ENCODE data around the gene GPR18. TPM values are rescaled to one million over a fixed set of nuclear protein-coding genes. Genes with fewer than 3 reads are reported as not detected.

Gene GPR18
- total and polyA plus RNA-seq, 9 of the 15 experiments (the other 6 are each of a cell fraction or from before 2014, with no cell fraction given), result 0.75 TPM; not detected in 8

- H3K9me3 ChIP-seq (replicated peaks; ENCODE audit: control insufficient read depth, insufficient read depth, low read depth, low read length), result no peaks in the 10 kb centered on the region
- no peaks in the 10 kb centered on the region for H4K20me1 ChIP-seq (replicated peaks; ENCODE audit: control insufficient read depth, insufficient read depth, low read length)
- ATAC-seq, result no peak
- no peak for FAIRE-seq
- no peak overlapping the region for H3K27ac ChIP-seq (ENCODE audit: extremely low read depth, low read depth, low read length)
- H3K36me3 ChIP-seq (ENCODE audit: control insufficient read depth, insufficient read depth, low read length), result peaks cover 26% of the 10 kb centered on the region; the same call in 2 of the 3 replicates
- H2AFZ ChIP-seq (ENCODE audit: low read depth, low read length), result no peak overlapping the region
- intact Hi-C loops (cut with micrococcal nuclease), result no loop called here
- no peak for DNase-seq (ENCODE audit: extremely low read depth in 1 of 4, low spot score in 3 of 4)
- WGBS (ENCODE audit: insufficient coverage, low coverage, missing lambda C conversion rate), result 94% methylated on average over 5 of the region's 5 CpGs
- TF ChIP-seq HES1 (IDR thresholded peaks at IDR 0.05; ENCODE audit: low read depth), result no peak
- no peak for TF ChIP-seq ZNF76 (CRISPR knock-in tag; IDR thresholded peaks at IDR 0.05; ENCODE audit: borderline replicate concordance)
- TF ChIP-seq ZNF699 (CRISPR knock-in tag; IDR thresholded peaks at IDR 0.05; ENCODE audit: insufficient replicate concordance), result no peak
- no peak for TF ChIP-seq CEBPB (tag; IDR thresholded peaks at IDR 0.05)
- no peak for TF ChIP-seq ZNF551 (CRISPR knock-in tag; IDR thresholded peaks at IDR 0.05)
- TF ChIP-seq CXXC5 (CRISPR knock-in tag; IDR thresholded peaks at IDR 0.05), result no peak
- ChIA-PET POLR2A (no interaction called here), CTCF (ENCODE audit: low intra/inter-chr PET ratio) (no interaction called here)
- no TSS peak for BruUV-seq (replicated peaks)
- no peak overlapping the region for H3K9ac ChIP-seq (ENCODE audit: insufficient read depth in 1 of 2, low read depth in 2 of 2, low read length in 2 of 2)
- H3K4me3 ChIP-seq, result no peak overlapping the region
- H3K79me2 ChIP-seq (ENCODE audit: control insufficient read depth, insufficient read depth, low read length), result peaks cover 3% of the 10 kb centered on the region
- no peaks in the 10 kb centered on the region for H3K27me3 ChIP-seq (ENCODE audit: control insufficient read depth in 2 of 2, insufficient read depth in 2 of 2, low read length in 2 of 2)
- H3K4me2 ChIP-seq (ENCODE audit: insufficient read depth, low read length), result no peak overlapping the region
- in situ Hi-C loops (cut with MboI), result no loop called here
- H3K4me1 ChIP-seq (replicated peaks in 1 of 2; ENCODE audit: control insufficient read depth in 2 of 2, insufficient read depth in 2 of 2, low read length in 2 of 2), result no peaks in the 10 kb centered on the region; a peak in 1 of 5 replicates
- no peaks in the 10 kb centered on the region for H3K9me1 ChIP-seq (ENCODE audit: control insufficient read depth, insufficient read depth, low read length)
Measured at GRCh38 chr13:99278200-99278599, 20.0 kb upstream of the GPR18 start.

- intact Hi-C loops (cut with micrococcal nuclease), result no loop called here
- H3K4me1 ChIP-seq (replicated peaks in 1 of 2; ENCODE audit: control insufficient read depth in 2 of 2, insufficient read depth in 2 of 2, low read length in 2 of 2), result no peaks in the 10 kb centered on the region; a peak in 1 of 5 replicates
- BruUV-seq (replicated peaks), result no TSS peak
- FAIRE-seq, result no peak
- no peaks in the 10 kb centered on the region for H3K27me3 ChIP-seq (ENCODE audit: control insufficient read depth in 2 of 2, insufficient read depth in 2 of 2, low read length in 2 of 2)
- H3K9ac ChIP-seq (ENCODE audit: insufficient read depth in 1 of 2, low read depth in 2 of 2, low read length in 2 of 2), result no peak overlapping the region
- H4K20me1 ChIP-seq (replicated peaks; ENCODE audit: control insufficient read depth, insufficient read depth, low read length), result no peaks in the 10 kb centered on the region
- no peak overlapping the region for H3K4me3 ChIP-seq
- H3K9me1 ChIP-seq (ENCODE audit: control insufficient read depth, insufficient read depth, low read length), result no peaks in the 10 kb centered on the region
- no peak overlapping the region for H3K27ac ChIP-seq (ENCODE audit: extremely low read depth, low read depth, low read length)
- ChIA-PET POLR2A (no interaction called here), CTCF (ENCODE audit: low intra/inter-chr PET ratio) (no interaction called here)
- DNase-seq (ENCODE audit: extremely low read depth in 1 of 4, low spot score in 3 of 4), result no peak
- 91% methylated on average over 4 of the region's 4 CpGs for WGBS (ENCODE audit: insufficient coverage, low coverage, missing lambda C conversion rate)
- peaks cover 26% of the 10 kb centered on the region; the same call in 2 of the 3 replicates for H3K36me3 ChIP-seq (ENCODE audit: control insufficient read depth, insufficient read depth, low read length)
- no peaks in the 10 kb centered on the region for H3K9me3 ChIP-seq (replicated peaks; ENCODE audit: control insufficient read depth, insufficient read depth, low read depth, low read length)
- no peak overlapping the region for H3K4me2 ChIP-seq (ENCODE audit: insufficient read depth, low read length)
- H2AFZ ChIP-seq (ENCODE audit: low read depth, low read length), result no peak overlapping the region
- H3K79me2 ChIP-seq (ENCODE audit: control insufficient read depth, insufficient read depth, low read length), result peaks cover 7% of the 10 kb centered on the region
- in situ Hi-C loops (cut with MboI), result no loop called here
- no peak for ATAC-seq
- no peak for TF ChIP-seq NCOA2 (IDR thresholded peaks at IDR 0.05; ENCODE audit: partially characterized antibody in 2 of 2)
- no peak for TF ChIP-seq TSC22D4 (tag; IDR thresholded peaks at IDR 0.05)
- TF ChIP-seq CREB1 (IDR thresholded peaks at IDR 0.05), result no peak
- TF ChIP-seq CREB1 (CRISPR knock-in tag; IDR thresholded peaks at IDR 0.05), result no peak
- no peak for TF ChIP-seq KLF10 (CRISPR knock-in tag; IDR thresholded peaks at IDR 0.05)
- no peak for TF ChIP-seq ESRRB (CRISPR knock-in tag; IDR thresholded peaks at IDR 0.05; ENCODE audit: borderline replicate concordance)
- no peak for TF ChIP-seq NELFE (IDR thresholded peaks at IDR 0.05; ENCODE audit: insufficient read depth, insufficient read length)
- no peak for TF ChIP-seq ZMIZ1 (IDR thresholded peaks at IDR 0.05; ENCODE audit: low read depth in 2 of 2, low read length in 2 of 2)
Measured at GRCh38 chr13:99277629-99278028, 19.4 kb upstream of the GPR18 start.
